SK-N-SH (cell line): Measurements from ENCODE around the gene CD300LF.

Source experiments
- FOSL2 ChIP-seq: IDR thresholded peaks from 2 replicates; pipeline ENCODE4 v1.4.0; 2012; ENCODE audit warnings: low read depth, mild to moderate bottlenecking, moderate library complexity, borderline replicate concordance
- FOXM1 ChIP-seq: IDR thresholded peaks from 2 replicates; pipeline ENCODE4 v1.4.0; 2012; ENCODE audit warnings: low read depth, mild to moderate bottlenecking
- POLR2AphosphoS5 ChIP-seq: IDR thresholded peaks from 2 replicates; pipeline ENCODE4 v1.6.1; 2012; ENCODE audit warnings: low read depth, low read length
- YY1 ChIP-seq: IDR thresholded peaks from 2 replicates; pipeline ENCODE4 v1.4.0; 2012; ENCODE audit warnings: low read depth, mild to moderate bottlenecking
- TF ChIP-seq, protein P1 (sequence below): IDR thresholded peaks from 2 replicates; pipeline ENCODE4 v1.6.1; 2012; ENCODE audit warnings: mild to moderate bottlenecking, low read depth, low read length, moderate library complexity
- TF ChIP-seq, protein P2 (sequence below): fragments of 200-600 bp; sonication (generic); IDR thresholded peaks from 2 replicates; pipeline ENCODE4 v1.6.1; 2017; ENCODE audit warnings: antibody characterized with exemption, mild to moderate bottlenecking, moderate library complexity

DNA sequence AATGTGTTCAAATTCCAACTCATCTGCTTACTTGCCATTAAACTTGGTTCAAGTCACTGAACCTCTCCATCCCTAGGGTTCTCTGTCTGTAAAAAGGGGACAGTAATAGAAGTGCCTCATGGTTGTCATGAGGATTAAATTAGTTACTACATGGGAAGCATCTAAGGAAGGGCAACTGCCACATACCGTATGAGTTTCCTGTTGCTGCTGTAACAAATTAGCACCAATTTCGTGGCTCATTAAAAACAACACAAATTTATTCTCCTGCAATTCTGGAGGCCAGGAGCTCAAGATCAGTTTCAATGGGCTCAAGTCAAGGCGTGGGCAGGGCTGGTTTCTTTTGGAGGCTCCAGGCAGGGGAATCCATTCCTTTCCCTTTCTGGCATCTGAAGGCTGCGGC is 18.6 kb downstream of the CD300LF start:
- TF ChIP-seq FOXM1 (no peak), FOSL2 (no peak), POLR2AphosphoS5 (no peak), YY1 (no peak)
- TF ChIP-seq, protein P1, sequence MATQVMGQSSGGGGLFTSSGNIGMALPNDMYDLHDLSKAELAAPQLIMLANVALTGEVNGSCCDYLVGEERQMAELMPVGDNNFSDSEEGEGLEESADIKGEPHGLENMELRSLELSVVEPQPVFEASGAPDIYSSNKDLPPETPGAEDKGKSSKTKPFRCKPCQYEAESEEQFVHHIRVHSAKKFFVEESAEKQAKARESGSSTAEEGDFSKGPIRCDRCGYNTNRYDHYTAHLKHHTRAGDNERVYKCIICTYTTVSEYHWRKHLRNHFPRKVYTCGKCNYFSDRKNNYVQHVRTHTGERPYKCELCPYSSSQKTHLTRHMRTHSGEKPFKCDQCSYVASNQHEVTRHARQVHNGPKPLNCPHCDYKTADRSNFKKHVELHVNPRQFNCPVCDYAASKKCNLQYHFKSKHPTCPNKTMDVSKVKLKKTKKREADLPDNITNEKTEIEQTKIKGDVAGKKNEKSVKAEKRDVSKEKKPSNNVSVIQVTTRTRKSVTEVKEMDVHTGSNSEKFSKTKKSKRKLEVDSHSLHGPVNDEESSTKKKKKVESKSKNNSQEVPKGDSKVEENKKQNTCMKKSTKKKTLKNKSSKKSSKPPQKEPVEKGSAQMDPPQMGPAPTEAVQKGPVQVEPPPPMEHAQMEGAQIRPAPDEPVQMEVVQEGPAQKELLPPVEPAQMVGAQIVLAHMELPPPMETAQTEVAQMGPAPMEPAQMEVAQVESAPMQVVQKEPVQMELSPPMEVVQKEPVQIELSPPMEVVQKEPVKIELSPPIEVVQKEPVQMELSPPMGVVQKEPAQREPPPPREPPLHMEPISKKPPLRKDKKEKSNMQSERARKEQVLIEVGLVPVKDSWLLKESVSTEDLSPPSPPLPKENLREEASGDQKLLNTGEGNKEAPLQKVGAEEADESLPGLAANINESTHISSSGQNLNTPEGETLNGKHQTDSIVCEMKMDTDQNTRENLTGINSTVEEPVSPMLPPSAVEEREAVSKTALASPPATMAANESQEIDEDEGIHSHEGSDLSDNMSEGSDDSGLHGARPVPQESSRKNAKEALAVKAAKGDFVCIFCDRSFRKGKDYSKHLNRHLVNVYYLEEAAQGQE: no peak
- TF ChIP-seq, protein P2, sequence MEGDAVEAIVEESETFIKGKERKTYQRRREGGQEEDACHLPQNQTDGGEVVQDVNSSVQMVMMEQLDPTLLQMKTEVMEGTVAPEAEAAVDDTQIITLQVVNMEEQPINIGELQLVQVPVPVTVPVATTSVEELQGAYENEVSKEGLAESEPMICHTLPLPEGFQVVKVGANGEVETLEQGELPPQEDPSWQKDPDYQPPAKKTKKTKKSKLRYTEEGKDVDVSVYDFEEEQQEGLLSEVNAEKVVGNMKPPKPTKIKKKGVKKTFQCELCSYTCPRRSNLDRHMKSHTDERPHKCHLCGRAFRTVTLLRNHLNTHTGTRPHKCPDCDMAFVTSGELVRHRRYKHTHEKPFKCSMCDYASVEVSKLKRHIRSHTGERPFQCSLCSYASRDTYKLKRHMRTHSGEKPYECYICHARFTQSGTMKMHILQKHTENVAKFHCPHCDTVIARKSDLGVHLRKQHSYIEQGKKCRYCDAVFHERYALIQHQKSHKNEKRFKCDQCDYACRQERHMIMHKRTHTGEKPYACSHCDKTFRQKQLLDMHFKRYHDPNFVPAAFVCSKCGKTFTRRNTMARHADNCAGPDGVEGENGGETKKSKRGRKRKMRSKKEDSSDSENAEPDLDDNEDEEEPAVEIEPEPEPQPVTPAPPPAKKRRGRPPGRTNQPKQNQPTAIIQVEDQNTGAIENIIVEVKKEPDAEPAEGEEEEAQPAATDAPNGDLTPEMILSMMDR: no peak
